HG02798 (cell line): ENCODE data around the gene CDK14.
"Not testable (repeated sequence)": the region's sequence is repeated elsewhere in the genome, so short reads cannot be mapped to it uniquely, and the experiment has no call there.

Source experiments
- ATAC-seq: cut with Tn5 transposase; IDR thresholded peaks from one replicate; pipeline ENCODE4 v1.9.1; 2021; ENCODE audit warnings: mild to moderate bottlenecking; ENCODE audit not compliant: unreplicated experiment, poor library complexity

Gene CDK14

GRCh38 chr7:90747516-90747915 lies 151.4 kb downstream of the CDK14 start:
- ATAC-seq, result no peak

GRCh38 chr7:90749262-90749661 lies 153.1 kb downstream of the CDK14 start:
- ATAC-seq, result no peak

GRCh38 chr7:90749774-90750173 lies 153.7 kb downstream of the CDK14 start:
- peak; percentile 79 for ATAC-seq

- ATAC-seq, result no peak
These were observed 155.5 kb downstream of the CDK14 start for GRCh38 chr7:90751595-90751994.

GRCh38 chr7:90752051-90752450 lies 155.9 kb downstream of the CDK14 start:
- ATAC-seq, result no peak

GRCh38 chr7:90755041-90755440 lies 158.9 kb downstream of the CDK14 start:
- ATAC-seq, result no peak

GRCh38 chr7:90756366-90756765 lies 160.2 kb downstream of the CDK14 start:
- ATAC-seq, result peak; percentile 21

GRCh38 chr7:90757565-90757950 lies 161.4 kb downstream of the CDK14 start:
- ATAC-seq, result peak; percentile 65

GRCh38 chr7:90758933-90759562 lies 162.9 kb downstream of the CDK14 start:
- ATAC-seq, result no peak

GRCh38 chr7:90759710-90760109 lies 163.6 kb downstream of the CDK14 start:
- no peak for ATAC-seq

- no peak for ATAC-seq
These were observed 164.8 kb downstream of the CDK14 start for GRCh38 chr7:90760892-90761291.

- ATAC-seq, result no peak
These were observed 165.5 kb downstream of the CDK14 start for GRCh38 chr7:90761584-90761983.

- no peak for ATAC-seq
These were observed 167.0 kb downstream of the CDK14 start for GRCh38 chr7:90763108-90763507.

GRCh38 chr7:90764848-90765570 lies 168.9 kb downstream of the CDK14 start:
- ATAC-seq, result no peak

- ATAC-seq, result no peak
These were observed 170.9 kb downstream of the CDK14 start for GRCh38 chr7:90766814-90767564.

- ATAC-seq, result no peak
These were observed 172.2 kb downstream of the CDK14 start for GRCh38 chr7:90768301-90768700.

- no peak for ATAC-seq
These were observed 172.9 kb downstream of the CDK14 start for GRCh38 chr7:90769036-90769435.

- not testable (repeated sequence) for ATAC-seq
These were observed 173.4 kb downstream of the CDK14 start for GRCh38 chr7:90769566-90769965.

GRCh38 chr7:90771281-90771680 lies 175.2 kb downstream of the CDK14 start:
- ATAC-seq, result no peak

- ATAC-seq, result no peak
These were observed 176.3 kb downstream of the CDK14 start for GRCh38 chr7:90772410-90772809.

GRCh38 chr7:90773269-90773668 lies 177.1 kb downstream of the CDK14 start:
- ATAC-seq, result peak; percentile 50
